Measurements from ENCODE around the gene GSTM2. TPM values are rescaled to one million over a fixed set of nuclear protein-coding genes. Genes with fewer than 3 reads are reported as not detected.
"Not testable (repeated sequence)": the region's sequence is repeated elsewhere in the genome, so short reads cannot be mapped to it uniquely, and the experiment has no call there.

The GSTM2 gene
- total and polyA plus RNA-seq, 2 of the 4 experiments (the other 2 are of a cell fraction), result 10.2 to 85.5 TPM

GRCh38 chr1:109711593-109712320 lies 43.9 kb downstream of the GSTM2 start, which contains the start of gene GSTM5:
Gene GSTM5, plus strand, starts transcription at chr1:109712251. Its CDS starts 62 bp downstream, at chr1:109712313.
- H4K91ac ChIP-seq (ENCODE audit: insufficient read depth, low read depth, low read length); H3K9me3 ChIP-seq (ENCODE audit: control insufficient read depth, insufficient read depth, low read length); H2AK9ac ChIP-seq (replicated peaks; ENCODE audit: low read depth, low read length, poor library complexity); H4K5ac ChIP-seq (ENCODE audit: low read depth, low read length); H4K8ac ChIP-seq (ENCODE audit: low read depth in 2 of 2, low read length in 2 of 2); H2AK5ac ChIP-seq (ENCODE audit: low read depth, low read length); H2BK20ac ChIP-seq (ENCODE audit: low read depth, low read length); dilution Hi-C loops (cut with HindIII; ENCODE audit: low sequenced_read_pairs, unreplicated experiment); H3K9me1 ChIP-seq (ENCODE audit: insufficient read depth, low read length); H3K23ac ChIP-seq (ENCODE audit: low read depth, low read length); DNase-seq; in situ Hi-C loops (cut with MboI; ENCODE audit: low sequenced_read_pairs); H3K79me1 ChIP-seq (ENCODE audit: low read depth in 1 of 2, low read length in 2 of 2); H3K4me2 ChIP-seq (ENCODE audit: low read depth, low read length); H3K9ac ChIP-seq (ENCODE audit: low read depth, low read length); intact Hi-C loops (cut with micrococcal nuclease); POLR2A ChIA-PET (ENCODE audit: unreplicated experiment); H3K4me3 ChIP-seq (ENCODE audit: insufficient read depth, low read depth, low read length); H3K14ac ChIP-seq (replicated peaks; ENCODE audit: low read depth, low read length); H2BK120ac ChIP-seq (ENCODE audit: low read depth, low read length); H3K27ac ChIP-seq (ENCODE audit: insufficient read depth, low read length); BruUV-seq (replicated peaks); H3K36me3 ChIP-seq (ENCODE audit: control insufficient read depth, insufficient read depth, low read length); H4K20me1 ChIP-seq (ENCODE audit: insufficient read depth, low read length); H3K27me3 ChIP-seq (ENCODE audit: control insufficient read depth, insufficient read depth, low read length); H3K56ac ChIP-seq (ENCODE audit: extremely low read depth, insufficient read depth, low read length); H2BK15ac ChIP-seq (ENCODE audit: low read depth, low read length); H3K4ac ChIP-seq (ENCODE audit: low read depth, low read length); H2BK5ac ChIP-seq (ENCODE audit: low read depth, low read length, poor library complexity, severe bottlenecking); H3K4me1 ChIP-seq (ENCODE audit: control insufficient read depth, insufficient read depth, low read length); H3K18ac ChIP-seq (ENCODE audit: low read depth, low read length): not testable (repeated sequence)
- peak within 1 kb of the TSS; percentile 72 for H2AFZ ChIP-seq (replicated peaks; ENCODE audit: low read length, poor library complexity)
- ATAC-seq (ENCODE audit: low read depth), result peak; percentile 57
- WGBS, 2 experiments (ENCODE audit: extremely low coverage in 2 of 2, insufficient read length in 1 of 2), result 13% methylated on average over 9 of the region's 33 CpGs; no CpG with 5 or more reads in 1 of the 2 experiments
- CTCF ChIA-PET, result interaction anchor here (0.6 kb wide), 1 partner anchor 308 kb away, joined by 9 read pairs; no protein-coding TSS in a partner anchor
